ENCODE data around the gene GRID2. TPM values are rescaled to one million over a fixed set of nuclear protein-coding genes. Genes with fewer than 3 reads are reported as not detected.

Gene GRID2
- total and polyA plus RNA-seq, 2 of the 4 experiments (the other 2 are of a cell fraction): under 0.01 TPM; not detected in 1

GRCh38 chr4:92952426-92952825, 648.7 kb downstream of the GRID2 start:
- H2AK5ac ChIP-seq (ENCODE audit: low read depth, low read length): no peak overlapping the region
- no peaks in the 10 kb centered on the region for H3K9me3 ChIP-seq (ENCODE audit: control insufficient read depth, insufficient read depth, low read length)
- H2BK5ac ChIP-seq (ENCODE audit: low read depth, low read length, poor library complexity, severe bottlenecking): no peak overlapping the region
- DNase-seq (no peak), ATAC-seq (ENCODE audit: low read depth) (no peak)
- H3K36me3 ChIP-seq (ENCODE audit: control insufficient read depth, insufficient read depth, low read length): no peaks in the 10 kb centered on the region
- BruUV-seq (replicated peaks): no TSS peak
- dilution Hi-C loops (cut with HindIII; ENCODE audit: low sequenced_read_pairs, unreplicated experiment) (no loop called here), in situ Hi-C loops (cut with MboI; ENCODE audit: low sequenced_read_pairs) (no loop called here), intact Hi-C loops (cut with micrococcal nuclease) (loop anchor here (10.0 kb wide), 1 partner anchor 48 kb away; no protein-coding TSS in a partner anchor)
- ChIA-PET POLR2A (ENCODE audit: unreplicated experiment) (no interaction called here), CTCF (no interaction called here)
- no peak overlapping the region for H4K5ac ChIP-seq (ENCODE audit: low read depth, low read length)
- H4K91ac ChIP-seq (ENCODE audit: insufficient read depth, low read depth, low read length): no peak overlapping the region
- no peak overlapping the region for H3K18ac ChIP-seq (ENCODE audit: low read depth, low read length)
- no peak overlapping the region for H2BK20ac ChIP-seq (ENCODE audit: low read depth, low read length)
- no peaks in the 10 kb centered on the region for H3K27me3 ChIP-seq (ENCODE audit: control insufficient read depth, insufficient read depth, low read length)
- H3K27ac ChIP-seq (ENCODE audit: insufficient read depth, low read length): no peak overlapping the region
- H4K8ac ChIP-seq (ENCODE audit: low read depth in 2 of 2, low read length in 2 of 2): no peak overlapping the region
- no peak overlapping the region for H2AK9ac ChIP-seq (replicated peaks; ENCODE audit: low read depth, low read length, poor library complexity)
- H4K20me1 ChIP-seq (ENCODE audit: insufficient read depth, low read length): no peaks in the 10 kb centered on the region
- no peak overlapping the region for H3K4ac ChIP-seq (ENCODE audit: low read depth, low read length)
- H3K14ac ChIP-seq (replicated peaks; ENCODE audit: low read depth, low read length): no peak overlapping the region
- no peak overlapping the region for H2BK15ac ChIP-seq (ENCODE audit: low read depth, low read length)
- WGBS, 2 experiments (ENCODE audit: extremely low coverage in 2 of 2, insufficient read length in 1 of 2): 60% methylated on average over 1 of the region's 2 CpGs; no CpG with 5 or more reads in 1 of the 2 experiments
- no peak overlapping the region for H2BK120ac ChIP-seq (ENCODE audit: low read depth, low read length)
- TF ChIP-seq MXI1 (IDR thresholded peaks at IDR 0.05; ENCODE audit: borderline replicate concordance, low read depth, low read length) (no peak), ELK1 (IDR thresholded peaks at IDR 0.05; ENCODE audit: borderline replicate concordance, low read depth, low read length) (no peak), CEBPB (IDR thresholded peaks at IDR 0.05; ENCODE audit: low read depth, low read length) (no peak), BHLHE40 (IDR thresholded peaks at IDR 0.05; ENCODE audit: low read depth, low read length) (no peak), SMC3 (IDR thresholded peaks at IDR 0.05; ENCODE audit: low read depth, low read length) (no peak), RCOR1 (IDR thresholded peaks at IDR 0.05; ENCODE audit: insufficient replicate concordance, low read length) (no peak), MAZ (IDR thresholded peaks at IDR 0.05; ENCODE audit: borderline replicate concordance, low read depth, low read length) (no peak), RFX5 (IDR thresholded peaks at IDR 0.05; ENCODE audit: low read depth, low read length) (no peak), RAD21 (IDR thresholded peaks at IDR 0.05; ENCODE audit: low read length) (no peak)
- no peak overlapping the region for H3K4me2 ChIP-seq (ENCODE audit: low read depth, low read length)
- H2AFZ ChIP-seq (replicated peaks; ENCODE audit: low read length, poor library complexity): no peak overlapping the region
- no peak overlapping the region for H3K56ac ChIP-seq (ENCODE audit: extremely low read depth, insufficient read depth, low read length)
- H3K4me3 ChIP-seq (ENCODE audit: insufficient read depth, low read depth, low read length): no peak overlapping the region
- H3K4me1 ChIP-seq (ENCODE audit: control insufficient read depth, insufficient read depth, low read length): no peaks in the 10 kb centered on the region
- no peaks in the 10 kb centered on the region for H3K79me1 ChIP-seq (ENCODE audit: low read depth in 1 of 2, low read length in 2 of 2)
- no peak overlapping the region for H3K23ac ChIP-seq (ENCODE audit: low read depth, low read length)
- no peak overlapping the region for H3K9ac ChIP-seq (ENCODE audit: low read depth, low read length)
- no peaks in the 10 kb centered on the region for H3K9me1 ChIP-seq (ENCODE audit: insufficient read depth, low read length)
